PC-3 (cell line): ENCODE data around the gene MAFB. TPM values are rescaled to one million over a fixed set of nuclear protein-coding genes. Genes with fewer than 3 reads are reported as not detected.

Experiments used
- ATAC-seq: fragments of 200-7000 bp; cut with Tn5 transposase; 2 replicates; pipeline ENCODE4 v1.9.1; 2020; ENCODE audit warnings: mild to moderate bottlenecking, moderate library complexity
- BruUV-seq: library from RNA; stranded (reverse); fragments of 400-500 nt; replicated peaks from 2 replicates; lab custom pipeline; 2021; lab: Mats Ljungman, UMichigan
- CTCF ChIA-PET: fragments of 300-600 bp; sonication (Branson Sonifier 250); formaldehyde crosslinking; loops from one replicate; lab custom pipeline; 2022; ENCODE audit warnings: antibody characterized with exemption; lab: Charles Lee
- POLR2A ChIA-PET: fragments of 300-600 bp; sonication (Branson Sonifier 250); formaldehyde crosslinking; loops from one replicate; lab custom pipeline; 2022; ENCODE audit warnings: antibody characterized with exemption; ENCODE audit not compliant: unreplicated experiment; lab: Charles Lee
- DNase-seq: peaks from one replicate; pipeline ENCODE4 v3.0.0-alpha.2; 2015
- H2AFZ ChIP-seq: fragments of 300-600 bp; sonication (generic); 2 replicates; pipeline ENCODE4 v1.6.0; 2016; ENCODE audit warnings: antibody characterized with exemption, low read length
- H3F3A ChIP-seq: fragments of 300-600 bp; sonication (generic); one replicate; pipeline ENCODE4 v1.6.0; 2017; ENCODE audit warnings: antibody characterized with exemption, low read length, control low read depth, mild to moderate bottlenecking; ENCODE audit not compliant: unreplicated experiment
- H3K27ac ChIP-seq: fragments of 300-600 bp; sonication (generic); 2 replicates; pipeline ENCODE4 v1.5.1; 2016; ENCODE audit warnings: mild to moderate bottlenecking, low read length
- H3K27me3 ChIP-seq: fragments of 300-600 bp; sonication (generic); 2 replicates; pipeline ENCODE4 v1.6.1; 2016; ENCODE audit warnings: low read length, mixed read lengths
- H3K36me3 ChIP-seq: fragments of 300-600 bp; sonication (generic); 2 replicates; pipeline ENCODE4 v1.6.1; 2016; ENCODE audit warnings: low read depth, mixed run types, low read length, mixed read lengths
- H3K4me1 ChIP-seq: fragments of 300-600 bp; sonication (generic); 2 replicates; pipeline ENCODE4 v1.5.1; 2016; ENCODE audit warnings: low read length; ENCODE audit not compliant: insufficient read depth
- H3K4me2 ChIP-seq: fragments of 300-600 bp; sonication (generic); 2 replicates; pipeline ENCODE4 v1.6.0; 2016; ENCODE audit warnings: low read length
- H3K4me3 ChIP-seq: fragments of 300-600 bp; sonication (generic); 2 replicates; pipeline ENCODE4 v1.5.1; 2016; ENCODE audit warnings: mild to moderate bottlenecking, low read length, mixed read lengths
- H3K79me2 ChIP-seq: fragments of 300-600 bp; sonication (generic); 2 replicates; pipeline ENCODE4 v1.6.1; 2017; ENCODE audit warnings: low read length, mixed read lengths
- H3K9ac ChIP-seq: fragments of 300-600 bp; sonication (generic); 2 replicates; pipeline ENCODE4 v1.6.0; 2016; ENCODE audit warnings: mild to moderate bottlenecking, low read length
- H3K9me2 ChIP-seq: fragments of 300-600 bp; sonication (generic); replicated peaks from 2 replicates; pipeline ENCODE4 v1.6.1; 2016; ENCODE audit warnings: mixed run types, low read length, mixed read lengths
- H3K9me3 ChIP-seq: fragments of 300-600 bp; sonication (generic); 2 replicates; pipeline ENCODE4 v1.6.1; 2016; ENCODE audit warnings: low read length, mixed read lengths
- H4K20me1 ChIP-seq: fragments of 300-600 bp; sonication (generic); 2 replicates; pipeline ENCODE4 v1.6.1; 2016; ENCODE audit warnings: low read length, mixed read lengths
- CTCF ChIP-seq: fragments of 300-600 bp; sonication (generic); conservative IDR thresholded peaks from 2 replicates; pipeline ENCODE4 v1.5.1; 2017; ENCODE audit warnings: antibody characterized with exemption, low read depth, mild to moderate bottlenecking, low read length
- EZH2 ChIP-seq: fragments of 300-600 bp; sonication (generic); IDR thresholded peaks from one replicate; pipeline ENCODE4 v1.6.1; 2017; ENCODE audit warnings: antibody characterized with exemption, mild to moderate bottlenecking, low read length; ENCODE audit not compliant: unreplicated experiment
- EZH2phosphoT487 ChIP-seq: fragments of 300-600 bp; sonication (generic); IDR thresholded peaks from 2 replicates; pipeline ENCODE4 v1.6.1; 2018; ENCODE audit warnings: mild to moderate bottlenecking, antibody characterized with exemption, low read length, borderline replicate concordance
- intact Hi-C: fragments of 100-400 bp; cut with micrococcal nuclease; formaldehyde crosslinking; loops from 2 replicates; pipeline ENCODE4 v1.9.0; 2023
- total RNA-seq: library from RNA; depleted of rRNA; stranded (reverse); fragments of >200 nt; gene quantifications from 2 replicates; pipeline ENCODE4 v1.2.3, GENCODE V29; 2014

MAFB gene
- total RNA-seq, 1 experiment from 2014 or later = 0.04 TPM

GRCh38 chr20:40641202-40641601, 47.8 kb downstream of the MAFB start:
- ChIA-PET CTCF (no interaction called here), POLR2A (no interaction called here)
- H4K20me1 ChIP-seq = no peaks in the 10 kb centered on the region
- H3K27me3 ChIP-seq = no peaks in the 10 kb centered on the region
- H3K79me2 ChIP-seq = no peaks in the 10 kb centered on the region
- ATAC-seq = no peak
- no peak overlapping the region for H2AFZ ChIP-seq
- no TSS peak for BruUV-seq
- no peak overlapping the region for H3K4me2 ChIP-seq
- no peaks in the 10 kb centered on the region for H3K36me3 ChIP-seq
- H3K9ac ChIP-seq = no peak overlapping the region
- H3K9me2 ChIP-seq = no peaks in the 10 kb centered on the region
- no peaks in the 10 kb centered on the region for H3F3A ChIP-seq
- intact Hi-C loops = no loop called here
- no peak overlapping the region for H3K27ac ChIP-seq
- no peak for DNase-seq
- H3K4me1 ChIP-seq = no peaks in the 10 kb centered on the region
- no peak overlapping the region for H3K4me3 ChIP-seq
- no peak for TF ChIP-seq CTCF
- TF ChIP-seq EZH2 = no peak
- no peak for TF ChIP-seq EZH2phosphoT487
- H3K9me3 ChIP-seq = no peaks in the 10 kb centered on the region

GRCh38 chr20:40640667-40641066, 48.4 kb downstream of the MAFB start:
- ATAC-seq (no peak), DNase-seq (no peak)
- CTCF ChIA-PET = no interaction called here
- no TSS peak for BruUV-seq
- Histone ChIP-seq H3F3A (no peaks in the 10 kb centered on the region), H3K4me1 (no peaks in the 10 kb centered on the region), H3K27ac (no peak overlapping the region), H3K9me3 (no peaks in the 10 kb centered on the region), H3K36me3 (no peaks in the 10 kb centered on the region), H2AFZ (no peak overlapping the region), H3K27me3 (no peaks in the 10 kb centered on the region), H3K4me3 (no peak overlapping the region), H3K4me2 (no peak overlapping the region), H3K9me2 (no peaks in the 10 kb centered on the region), H4K20me1 (no peaks in the 10 kb centered on the region), H3K9ac (no peak overlapping the region), H3K79me2 (no peaks in the 10 kb centered on the region)
- POLR2A ChIA-PET = no interaction called here
- intact Hi-C loops = no loop called here
- TF ChIP-seq EZH2 (no peak), EZH2phosphoT487 (no peak), CTCF (no peak)

- intact Hi-C loops = no loop called here
- Histone ChIP-seq H3K4me1 (no peaks in the 10 kb centered on the region), H3K9ac (no peak overlapping the region), H2AFZ (no peak overlapping the region), H3K4me2 (no peak overlapping the region), H3K79me2 (no peaks in the 10 kb centered on the region), H3K36me3 (no peaks in the 10 kb centered on the region), H3F3A (no peaks in the 10 kb centered on the region), H4K20me1 (no peaks in the 10 kb centered on the region), H3K9me3 (no peaks in the 10 kb centered on the region), H3K9me2 (no peaks in the 10 kb centered on the region), H3K27me3 (no peaks in the 10 kb centered on the region), H3K27ac (no peak overlapping the region), H3K4me3 (no peak overlapping the region)
- no peak for DNase-seq
- CTCF ChIA-PET = no interaction called here
- TF ChIP-seq CTCF = no peak
- TF ChIP-seq EZH2 = no peak
- TF ChIP-seq EZH2phosphoT487 = no peak
- ATAC-seq = no peak
- no TSS peak for BruUV-seq
- POLR2A ChIA-PET = no interaction called here
Observed at GRCh38 chr20:40639676-40640355, 49.2 kb downstream of the MAFB start.
